Activated B cell treated with CpG ODN at 0.5 μM for 24 hours (primary cell): ENCODE measurements around the gene NME4. TPM values are rescaled to one million over a fixed set of nuclear protein-coding genes. Genes with fewer than 3 reads are reported as not detected.

ENCODE experiments used
- ATAC-seq: fragments of 200-7000 bp; cut with Tn5 transposase; one replicate; pipeline ENCODE4 v1.10.0; 2021; ENCODE audit warnings: low read depth, mild to moderate bottlenecking, moderate library complexity
- CTCF ChIA-PET: fragments of 350-600 bp; sonication (Branson Sonifier 250); formaldehyde crosslinking; loops from one replicate; lab custom pipeline; 2021; ENCODE audit warnings: antibody characterized with exemption; lab: Charles Lee
- POLR2A ChIA-PET: fragments of 350-600 bp; sonication (Branson Sonifier 250); formaldehyde crosslinking; loops from one replicate; lab custom pipeline; 2021; ENCODE audit warnings: antibody characterized with exemption; lab: Charles Lee
- DNase-seq: peaks from one replicate; pipeline ENCODE4 v3.0.0; 2022
- H3K27ac Mint-ChIP-seq: one replicate; pipeline ENCODE4 v1.8.0; 2020; ENCODE audit warnings: mixed read lengths
- H3K27me3 Mint-ChIP-seq: one replicate; pipeline ENCODE4 v1.8.0; 2021; ENCODE audit warnings: mixed read lengths
- H3K36me3 Mint-ChIP-seq: one replicate; pipeline ENCODE4 v1.8.0; 2021; ENCODE audit warnings: low read depth, mixed read lengths
- H3K4me1 Mint-ChIP-seq: one replicate; pipeline ENCODE4 v1.8.0; 2021; ENCODE audit warnings: mixed read lengths
- H3K4me3 Mint-ChIP-seq: one replicate; pipeline ENCODE4 v1.8.0; 2020; ENCODE audit warnings: mild to moderate bottlenecking, mixed read lengths
- H3K9me3 Mint-ChIP-seq: one replicate; pipeline ENCODE4 v1.8.0; 2020; ENCODE audit warnings: mixed read lengths
- intact Hi-C: fragments of 100-400 bp; cut with micrococcal nuclease; formaldehyde crosslinking; loops from one replicate; pipeline ENCODE4 v1.15.1; 2024
- total RNA-seq: library from RNA; stranded (reverse); gene quantifications from 2 replicates; pipeline ENCODE4 v1.2.3, GENCODE V29; 2022
- TF ChIP-seq, protein P1 (sequence below): fragments of 200-600 bp; IDR thresholded peaks from one replicate; pipeline ENCODE4 v1.8.0; 2022; ENCODE audit warnings: antibody characterized with exemption, mild to moderate bottlenecking

NME4 gene
- total RNA-seq, 1 donor from 2014 or later, result 29.9 TPM

DNA sequence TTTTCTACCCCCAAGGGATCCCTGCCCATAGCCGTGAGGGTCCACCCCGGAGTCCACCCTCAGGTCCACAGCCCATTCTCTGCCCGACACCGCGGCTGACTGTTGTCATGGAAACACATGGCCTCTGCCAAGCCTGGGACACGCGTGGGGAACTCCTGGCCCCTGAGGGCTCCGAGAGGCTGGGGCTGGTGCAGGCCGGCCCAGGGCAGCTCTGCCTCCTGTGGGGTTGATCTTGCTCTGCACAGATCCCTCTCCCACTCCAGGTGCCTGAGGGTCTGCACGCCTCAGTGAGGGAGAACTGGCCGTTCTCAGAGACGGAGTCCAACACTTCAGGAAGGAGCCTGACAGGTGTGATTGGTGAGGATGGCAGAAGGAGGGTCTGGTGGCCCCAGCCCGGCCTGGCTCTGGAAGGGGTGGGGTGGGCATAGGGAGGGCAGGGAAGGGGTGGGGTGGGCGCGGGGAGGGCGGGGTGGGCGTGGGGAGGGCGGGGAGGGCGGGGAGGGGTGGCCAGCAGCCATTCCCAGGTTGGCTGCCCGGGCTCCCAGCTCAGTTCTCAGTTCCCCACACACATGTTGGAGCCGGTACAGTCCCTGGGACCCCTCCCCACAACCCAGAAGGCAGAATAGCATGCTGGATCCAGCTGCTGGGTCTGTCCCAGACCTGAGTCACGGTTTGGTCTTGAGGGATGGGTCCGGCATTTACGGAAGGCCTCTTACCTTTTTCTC lies 33.1 kb upstream of the NME4 start:
- Mint-ChIP-seq H3K4me1 (peaks cover 3% of the 10 kb centered on the region), H3K27ac (no peak overlapping the region), H3K36me3 (peaks cover 22% of the 10 kb centered on the region), H3K4me3 (no peak overlapping the region), H3K27me3 (peaks cover 5% of the 10 kb centered on the region), H3K9me3 (no peaks in the 10 kb centered on the region)
- POLR2A ChIA-PET, result no interaction called here
- CTCF ChIA-PET, result interaction anchor here (1.1 to 3.1 kb wide), 2 partner anchors 257 kb away, joined by 4 to 20 read pairs; no protein-coding TSS in a partner anchor
- TF ChIP-seq, protein P1, sequence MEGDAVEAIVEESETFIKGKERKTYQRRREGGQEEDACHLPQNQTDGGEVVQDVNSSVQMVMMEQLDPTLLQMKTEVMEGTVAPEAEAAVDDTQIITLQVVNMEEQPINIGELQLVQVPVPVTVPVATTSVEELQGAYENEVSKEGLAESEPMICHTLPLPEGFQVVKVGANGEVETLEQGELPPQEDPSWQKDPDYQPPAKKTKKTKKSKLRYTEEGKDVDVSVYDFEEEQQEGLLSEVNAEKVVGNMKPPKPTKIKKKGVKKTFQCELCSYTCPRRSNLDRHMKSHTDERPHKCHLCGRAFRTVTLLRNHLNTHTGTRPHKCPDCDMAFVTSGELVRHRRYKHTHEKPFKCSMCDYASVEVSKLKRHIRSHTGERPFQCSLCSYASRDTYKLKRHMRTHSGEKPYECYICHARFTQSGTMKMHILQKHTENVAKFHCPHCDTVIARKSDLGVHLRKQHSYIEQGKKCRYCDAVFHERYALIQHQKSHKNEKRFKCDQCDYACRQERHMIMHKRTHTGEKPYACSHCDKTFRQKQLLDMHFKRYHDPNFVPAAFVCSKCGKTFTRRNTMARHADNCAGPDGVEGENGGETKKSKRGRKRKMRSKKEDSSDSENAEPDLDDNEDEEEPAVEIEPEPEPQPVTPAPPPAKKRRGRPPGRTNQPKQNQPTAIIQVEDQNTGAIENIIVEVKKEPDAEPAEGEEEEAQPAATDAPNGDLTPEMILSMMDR, result no peak
- ATAC-seq, result no peak
- intact Hi-C loops, result no loop called here
- no peak for DNase-seq

DNA sequence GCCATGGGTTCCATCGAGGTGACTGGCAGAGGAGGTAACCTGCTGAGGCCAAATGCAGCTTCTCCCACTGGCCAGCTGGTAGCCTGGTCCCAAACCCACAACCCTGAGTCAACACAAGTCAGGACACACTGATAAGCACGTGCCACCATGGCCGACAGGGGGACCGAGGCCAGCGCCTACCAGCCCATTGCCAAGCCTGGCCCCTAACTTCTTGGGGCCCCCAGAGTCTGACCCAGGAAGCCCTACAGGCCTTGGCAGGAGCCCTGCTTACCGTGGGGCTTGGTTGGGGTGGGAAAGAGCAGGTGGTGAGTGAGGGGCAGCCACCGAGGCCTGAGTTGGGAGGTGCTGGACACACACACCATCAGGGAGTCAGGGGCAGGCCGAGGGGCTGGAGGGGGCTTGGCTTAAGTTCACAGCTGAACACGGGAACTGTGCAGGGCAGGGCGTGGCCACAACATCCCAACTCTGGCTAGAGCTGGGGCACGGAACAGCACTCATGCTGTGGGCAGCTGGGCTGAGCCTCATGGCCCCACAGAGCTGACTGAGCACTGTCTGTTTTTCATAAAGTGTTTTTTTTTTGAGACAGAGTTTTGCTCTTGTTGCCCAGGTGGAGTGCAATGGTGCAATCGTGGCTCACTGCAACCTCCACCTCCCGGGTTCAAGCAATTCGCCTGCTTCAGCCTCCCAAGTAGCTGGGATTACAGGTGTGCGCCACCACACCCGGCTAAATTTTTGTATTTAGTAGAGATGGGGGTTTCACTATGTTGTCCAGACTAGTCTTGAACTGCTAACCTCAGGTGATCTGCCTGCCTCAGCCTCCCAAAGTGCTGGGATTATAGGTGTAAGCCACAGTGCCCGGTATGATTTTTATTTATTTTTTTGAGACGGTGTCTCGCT lies 32.2 kb upstream of the NME4 start:
- no peak overlapping the region for H3K27ac Mint-ChIP-seq
- H3K4me3 Mint-ChIP-seq, result no peak overlapping the region
- ATAC-seq (no peak), DNase-seq (no peak)
- H3K4me1 Mint-ChIP-seq, result peaks cover 6% of the 10 kb centered on the region
- TF ChIP-seq, protein P1, result no peak
- POLR2A ChIA-PET, result no interaction called here
- H3K27me3 Mint-ChIP-seq, result peaks cover 5% of the 10 kb centered on the region
- H3K9me3 Mint-ChIP-seq, result no peaks in the 10 kb centered on the region
- intact Hi-C loops, result no loop called here
- peaks cover 24% of the 10 kb centered on the region for H3K36me3 Mint-ChIP-seq
- CTCF ChIA-PET, result interaction anchor here (1.1 kb wide), 1 partner anchor 258 kb away, joined by 4 read pairs; no protein-coding TSS in a partner anchor

DNA sequence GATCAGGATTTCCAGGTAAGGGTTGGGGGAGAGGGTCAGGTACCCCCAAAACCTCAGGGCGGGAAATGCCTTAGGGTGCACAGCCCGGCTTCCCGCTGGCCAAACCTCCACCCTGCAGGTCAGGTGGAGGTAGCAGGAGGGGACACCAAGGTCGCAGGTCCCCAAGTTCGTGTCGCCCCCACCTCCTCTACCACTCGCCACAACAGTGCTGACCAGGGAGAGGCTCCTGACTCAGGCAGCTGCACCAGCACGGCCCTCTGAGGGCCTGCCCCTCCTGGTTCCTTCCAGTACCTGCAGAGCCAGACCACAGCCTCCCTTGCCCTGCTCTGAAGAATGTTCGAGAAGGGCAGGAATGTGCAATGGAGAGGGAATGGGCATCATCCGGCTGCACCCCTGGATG lies 30.5 kb upstream of the NME4 start:
- no peaks in the 10 kb centered on the region for H3K9me3 Mint-ChIP-seq
- H3K36me3 Mint-ChIP-seq, result peaks cover 27% of the 10 kb centered on the region
- no peak for DNase-seq
- no peak overlapping the region for H3K27ac Mint-ChIP-seq
- H3K27me3 Mint-ChIP-seq, result peaks cover 5% of the 10 kb centered on the region
- POLR2A ChIA-PET, result no interaction called here
- CTCF ChIA-PET, result no interaction called here
- intact Hi-C loops, result no loop called here
- ATAC-seq, result no peak
- H3K4me1 Mint-ChIP-seq, result peaks cover 14% of the 10 kb centered on the region
- TF ChIP-seq, protein P1, result no peak
- H3K4me3 Mint-ChIP-seq, result no peak overlapping the region

DNA sequence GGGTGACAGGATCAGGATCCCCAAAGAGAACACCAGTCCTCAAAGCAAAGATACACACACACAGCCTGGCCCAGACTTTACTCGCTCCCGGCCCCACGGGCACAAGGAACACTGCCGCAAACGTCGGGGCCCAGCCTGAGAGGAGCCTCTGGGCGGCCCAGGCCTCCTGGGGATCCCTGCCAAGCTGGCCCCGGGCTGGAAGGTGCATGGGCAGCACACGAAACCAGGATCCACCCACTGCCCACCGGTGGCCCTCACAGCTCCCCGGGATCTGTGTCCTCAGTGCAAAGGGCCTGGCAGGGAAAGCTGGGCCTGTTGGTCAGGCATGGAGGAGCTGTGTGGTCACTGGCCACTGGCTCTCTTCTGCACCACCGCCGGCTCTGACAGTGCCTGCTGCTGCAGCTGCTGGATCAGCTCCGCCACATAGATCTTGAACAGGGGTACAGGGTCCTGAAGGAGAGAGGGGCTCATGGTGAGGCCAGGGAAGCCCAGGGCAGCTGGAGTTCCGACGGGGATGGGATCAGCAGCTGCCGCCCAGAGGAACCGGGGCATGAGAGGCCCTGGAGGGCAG lies 29.6 kb upstream of the NME4 start:
- no peak for ATAC-seq
- no peak overlapping the region for H3K27ac Mint-ChIP-seq

More for the DNA sequence above, 29.6 kb upstream of the NME4 start:
- TF ChIP-seq, protein P1, result no peak
- CTCF ChIA-PET, result no interaction called here
- Mint-ChIP-seq H3K36me3 (peaks cover 33% of the 10 kb centered on the region), H3K9me3 (no peaks in the 10 kb centered on the region), H3K4me3 (no peak overlapping the region), H3K27me3 (peaks cover under 1% of the 10 kb centered on the region), H3K4me1 (peaks cover 13% of the 10 kb centered on the region)
- DNase-seq, result no peak
- POLR2A ChIA-PET, result interaction anchor here (0.8 kb wide), 1 partner anchor 15 kb away, joined by 4 read pairs; the partner anchor contains the start of gene AXIN1
- intact Hi-C loops, result no loop called here
